Thoracic aorta (tissue), 2 donors: ENCODE data around the gene RPL36. TPM values are rescaled to one million over a fixed set of nuclear protein-coding genes. Genes with fewer than 3 reads are reported as not detected.

Source experiments
- ATAC-seq: fragments of 150-250 bp; one replicate; pipeline ENCODE4 v1.8.0; 2017; ENCODE audit warnings: low read depth; ENCODE audit not compliant: insufficient number of reproducible peaks, low FRiP score
- DNase-seq: peaks from one replicate; pipeline ENCODE4 v3.0.0-alpha.2; 2020; ENCODE audit warnings: low spot score
- H3K27ac ChIP-seq, 2 donors: fragments of 200-600 bp; sonication (generic); 1 replicate in 1 of 2; 2 replicates in 1 of 2; pipeline ENCODE4 v1.5.1; 2016; ENCODE audit warnings: mild to moderate bottlenecking in 2 of 2, moderate library complexity in 2 of 2
- H3K27me3 ChIP-seq: fragments of 200-600 bp; sonication (generic); replicated peaks from 2 replicates; pipeline ENCODE4 v1.6.0; 2016; ENCODE audit warnings: mild to moderate bottlenecking; ENCODE audit not compliant: insufficient read depth
- H3K36me3 ChIP-seq: fragments of 200-600 bp; sonication (generic); one replicate; pipeline ENCODE4 v1.5.1; 2016
- H3K4me1 ChIP-seq, 2 donors: fragments of 200-600 bp; sonication (generic); 1 replicate in 1 of 2; 2 replicates in 1 of 2; pipeline versions ENCODE4 v1.5.1 to v1.6.0; 2016; ENCODE audit warnings: low read depth in 2 of 2, mild to moderate bottlenecking in 1 of 2; ENCODE audit not compliant: control insufficient read depth in 1 of 2
- H3K4me3 ChIP-seq: fragments of 200-600 bp; sonication (generic); 2 replicates; pipeline ENCODE4 v1.5.1; 2016; ENCODE audit warnings: mild to moderate bottlenecking
- H3K9me3 ChIP-seq: fragments of 200-600 bp; sonication (generic); 2 replicates; pipeline ENCODE4 v1.5.1; 2016
- total RNA-seq, 2 donors: library from RNA; depleted of rRNA; stranded (reverse); fragments of >200 nt; gene quantifications; one replicate each; pipeline versions ENCODE4 v1.1.0 to v1.2.3, GENCODE V29; 2016
- TF ChIP-seq, protein P1 (sequence below): fragments of 200-600 bp; sonication (generic); IDR thresholded peaks from one replicate; pipeline ENCODE4 v1.5.1; 2019; ENCODE audit warnings: antibody characterized with exemption

RPL36 gene
- total RNA-seq, 2 donors from 2014 or later, result 274 to 397 TPM

DNA sequence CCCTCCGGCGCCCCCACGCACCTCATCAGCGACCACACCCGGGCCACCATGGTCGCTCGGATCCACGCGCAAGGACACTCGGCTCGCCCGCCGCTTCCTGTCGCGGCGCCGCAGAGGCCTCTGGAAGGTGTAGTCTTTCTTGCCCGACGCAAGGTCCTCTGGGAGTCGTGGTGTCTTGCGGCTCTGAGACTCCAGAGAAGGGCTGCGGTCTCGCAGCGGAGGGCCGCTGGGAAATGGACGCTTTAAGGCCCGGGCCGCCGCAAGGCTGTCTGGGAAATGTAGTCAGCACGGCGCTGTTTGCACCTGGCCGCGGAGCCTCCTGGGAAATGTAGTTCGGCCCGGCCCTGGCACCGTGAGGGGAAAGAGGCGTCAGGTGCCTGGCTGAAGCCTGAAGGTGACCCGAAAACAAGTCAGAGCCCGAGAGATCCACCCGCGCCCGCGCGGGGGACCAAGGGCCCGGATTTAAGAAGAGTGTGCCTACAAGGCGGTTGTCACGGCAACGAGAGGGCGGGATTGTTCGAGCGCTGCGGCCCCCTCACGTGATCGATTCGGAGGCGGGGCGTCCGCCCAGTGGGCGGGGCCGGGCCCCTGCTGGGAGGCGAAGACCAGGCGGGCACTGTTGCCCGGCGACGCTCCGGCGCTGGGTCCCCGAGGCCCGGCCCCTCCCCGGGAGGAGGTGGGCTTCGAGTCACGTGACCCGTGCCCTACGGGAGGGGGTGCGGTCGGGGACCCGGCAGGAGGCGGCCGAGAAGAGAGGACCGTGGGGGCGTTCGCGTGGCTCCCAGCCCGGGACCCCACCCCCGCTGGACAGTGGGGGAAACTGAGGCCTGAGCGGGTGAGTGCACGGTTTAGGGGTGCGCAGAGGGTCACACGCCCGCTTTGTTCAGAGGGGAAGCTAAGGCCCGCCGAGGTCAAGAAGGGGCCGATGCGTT lies 9.4 kb upstream of the RPL36 start, which contains the start of the genes HSD11B1L and MICOS13:
TSS of gene HSD11B1L (plus strand) at position 591 of the 932 bp plus-strand sequence. CDS start 3,806 bp downstream, outside the sequence.
TSS of gene MICOS13 (minus strand) at position 80 of the 932 bp plus-strand sequence. CDS start at position 50, 30 bp downstream.
- DNase-seq, result peak; percentile 95
- Histone ChIP-seq H3K27ac (peak within 1 kb of the TSS; percentile 85), H3K9me3 (no peaks in the 10 kb centered on the region), H3K4me1 (peaks cover 8 to 18% of the 10 kb centered on the region in 2 donors), H3K36me3 (peaks cover 5% of the 10 kb centered on the region), H3K4me3 (peak within 1 kb of the TSS; percentile 98), H3K27me3 (no peaks in the 10 kb centered on the region)
- TF ChIP-seq, protein P1, sequence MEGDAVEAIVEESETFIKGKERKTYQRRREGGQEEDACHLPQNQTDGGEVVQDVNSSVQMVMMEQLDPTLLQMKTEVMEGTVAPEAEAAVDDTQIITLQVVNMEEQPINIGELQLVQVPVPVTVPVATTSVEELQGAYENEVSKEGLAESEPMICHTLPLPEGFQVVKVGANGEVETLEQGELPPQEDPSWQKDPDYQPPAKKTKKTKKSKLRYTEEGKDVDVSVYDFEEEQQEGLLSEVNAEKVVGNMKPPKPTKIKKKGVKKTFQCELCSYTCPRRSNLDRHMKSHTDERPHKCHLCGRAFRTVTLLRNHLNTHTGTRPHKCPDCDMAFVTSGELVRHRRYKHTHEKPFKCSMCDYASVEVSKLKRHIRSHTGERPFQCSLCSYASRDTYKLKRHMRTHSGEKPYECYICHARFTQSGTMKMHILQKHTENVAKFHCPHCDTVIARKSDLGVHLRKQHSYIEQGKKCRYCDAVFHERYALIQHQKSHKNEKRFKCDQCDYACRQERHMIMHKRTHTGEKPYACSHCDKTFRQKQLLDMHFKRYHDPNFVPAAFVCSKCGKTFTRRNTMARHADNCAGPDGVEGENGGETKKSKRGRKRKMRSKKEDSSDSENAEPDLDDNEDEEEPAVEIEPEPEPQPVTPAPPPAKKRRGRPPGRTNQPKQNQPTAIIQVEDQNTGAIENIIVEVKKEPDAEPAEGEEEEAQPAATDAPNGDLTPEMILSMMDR, result no peak
- ATAC-seq, result peak; percentile 90

DNA sequence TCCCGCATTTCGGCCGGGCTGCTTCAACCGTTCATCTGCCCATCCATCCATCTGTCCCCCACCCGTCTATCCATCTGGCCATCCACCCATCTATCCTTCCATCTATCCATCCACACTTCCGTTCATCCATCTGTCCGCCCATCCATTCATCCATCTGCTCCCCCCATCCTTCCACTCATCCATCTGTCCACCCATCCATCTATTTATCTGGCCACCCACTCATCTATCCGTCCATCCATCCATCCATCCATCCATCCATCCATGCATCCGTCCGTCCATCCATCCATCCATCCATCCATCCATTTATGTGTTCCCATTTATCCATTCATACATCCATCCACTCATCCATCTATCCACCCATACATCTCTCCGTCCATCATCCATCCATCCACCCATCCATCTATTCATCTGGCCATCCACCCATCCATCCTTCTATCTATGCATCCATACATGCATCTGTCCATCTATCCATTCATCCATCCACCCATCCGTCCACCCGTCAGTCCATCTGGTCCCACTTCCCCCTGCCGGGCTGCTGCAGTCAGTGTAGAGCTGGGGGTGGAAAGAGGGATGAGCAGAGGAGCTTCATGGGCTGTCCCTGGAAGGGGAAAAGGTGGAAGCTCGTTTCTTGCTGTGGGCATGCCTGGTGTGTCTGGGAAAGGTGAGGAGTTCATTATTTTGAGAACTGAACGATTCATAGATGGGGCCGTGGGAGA lies 8.5 kb upstream of the RPL36 start:
- Histone ChIP-seq H3K36me3 (peaks cover 5% of the 10 kb centered on the region), H3K27me3 (no peaks in the 10 kb centered on the region), H3K4me1 (peaks cover 12 to 24% of the 10 kb centered on the region in 2 donors), H3K9me3 (no peaks in the 10 kb centered on the region), H3K27ac (no peak overlapping the region), H3K4me3 (peak overlapping the region; percentile 98)
- DNase-seq (no peak), ATAC-seq (no peak)
- TF ChIP-seq, protein P1, result no peak

DNA sequence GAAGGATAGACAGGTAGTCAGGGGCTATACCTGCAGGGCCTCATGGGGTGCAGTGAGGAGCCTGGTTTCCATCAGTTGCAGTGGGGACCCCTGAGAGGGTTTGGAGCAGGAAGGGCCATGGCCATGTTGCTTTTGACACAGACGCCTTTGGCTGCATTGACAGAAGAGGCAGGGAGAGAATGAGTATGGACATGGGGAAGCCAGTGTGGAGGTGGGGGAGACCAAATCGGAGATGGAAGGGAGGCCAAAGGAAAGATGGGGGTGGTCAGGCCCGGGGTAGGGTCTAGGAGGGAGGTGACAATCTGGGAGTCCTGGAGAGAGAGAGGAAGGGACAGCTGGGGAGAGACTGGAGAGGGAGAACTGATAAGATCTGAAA lies 8.0 kb upstream of the RPL36 start:
- Histone ChIP-seq H3K4me3 (no peak overlapping the region), H3K4me1 (peaks cover 12 to 26% of the 10 kb centered on the region in 2 donors), H3K27me3 (no peaks in the 10 kb centered on the region), H3K36me3 (peaks cover 5% of the 10 kb centered on the region), H3K27ac (no peak overlapping the region), H3K9me3 (no peaks in the 10 kb centered on the region)
- DNase-seq (no peak), ATAC-seq (no peak)
- TF ChIP-seq, protein P1, result no peak

DNA sequence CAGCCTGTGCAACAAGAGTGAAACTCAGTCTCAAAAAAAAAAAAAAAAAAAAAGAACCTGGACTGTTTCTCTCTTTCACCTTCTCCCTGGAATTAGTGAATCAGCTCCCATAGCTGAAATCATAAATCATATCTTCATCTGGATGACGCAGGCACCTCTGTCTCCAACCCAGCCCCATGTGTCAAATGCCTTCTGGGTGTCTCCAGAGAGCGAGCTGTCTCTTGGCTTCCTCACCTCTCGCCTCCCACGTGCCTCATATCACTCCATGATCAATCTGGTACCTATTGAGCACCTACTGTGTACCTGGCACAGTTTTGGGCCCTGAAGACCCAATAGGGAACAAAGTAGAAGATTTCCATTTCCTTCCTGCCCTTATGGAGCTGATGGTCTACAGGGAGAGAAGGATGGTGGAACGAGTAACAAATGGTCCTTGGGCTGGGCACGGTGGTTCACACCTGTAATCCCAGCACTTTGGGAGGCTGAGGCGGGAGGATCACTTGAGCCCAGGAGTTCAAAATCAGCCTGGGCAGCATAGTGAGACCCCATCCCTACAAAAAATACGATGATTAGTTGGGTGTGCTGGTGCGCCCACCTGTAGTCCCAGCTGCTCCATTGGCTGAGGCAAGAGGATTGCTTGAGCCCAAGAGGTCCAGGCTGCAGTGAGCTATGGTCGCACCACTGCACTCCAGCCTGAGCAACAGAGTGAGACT lies 6.8 kb upstream of the RPL36 start:
- H3K27me3 ChIP-seq, result no peaks in the 10 kb centered on the region
- no peaks in the 10 kb centered on the region for H3K9me3 ChIP-seq
- H3K4me1 ChIP-seq, result peaks cover 12 to 33% of the 10 kb centered on the region in 2 donors
- ATAC-seq, result no peak
- H3K27ac ChIP-seq, result no peak overlapping the region
- no peak for DNase-seq
- peaks cover 2% of the 10 kb centered on the region for H3K36me3 ChIP-seq
- TF ChIP-seq, protein P1, result no peak
- H3K4me3 ChIP-seq, result no peak overlapping the region
